GM23338 (cell line): ENCODE data around the gene SNX11.

Experiments
- CREB1 ChIP-seq: fragments of 250-450 bp; sonication (Bioruptor Pico); IDR thresholded peaks from 2 replicates; pipeline ENCODE4 v1.5.0; 2020; ENCODE audit warnings: low read depth, mild to moderate bottlenecking, moderate library complexity
- EZH2 ChIP-seq: fragments of 200-600 bp; sonication (generic); IDR thresholded peaks from one replicate; pipeline ENCODE4 v1.8.0; 2017; ENCODE audit warnings: antibody characterized with exemption, mild to moderate bottlenecking, low read depth; ENCODE audit not compliant: unreplicated experiment
- EZH2phosphoT487 ChIP-seq: fragments of 200-600 bp; sonication (generic); IDR thresholded peaks from one replicate; pipeline ENCODE4 v1.8.1; 2018; ENCODE audit warnings: antibody characterized with exemption; ENCODE audit not compliant: unreplicated experiment
- JUNB ChIP-seq: IDR thresholded peaks from one replicate; pipeline ENCODE4 v1.6.1; 2016; ENCODE audit warnings: antibody characterized with exemption; ENCODE audit not compliant: unreplicated experiment
- NANOG ChIP-seq: IDR thresholded peaks from 2 replicates; pipeline ENCODE4 v1.6.1; 2016; ENCODE audit warnings: antibody characterized with exemption, borderline replicate concordance
- POLR2AphosphoS5 ChIP-seq: IDR thresholded peaks from 2 replicates; pipeline ENCODE4 v1.6.1; 2016; ENCODE audit warnings: antibody characterized with exemption, low read depth
- STAT1 ChIP-seq: IDR thresholded peaks from one replicate; pipeline ENCODE4 v1.6.1; 2016; ENCODE audit warnings: antibody characterized with exemption; ENCODE audit not compliant: unreplicated experiment
- ZNF114 ChIP-seq: fragments of 250-450 bp; sonication (Bioruptor Pico); IDR thresholded peaks from 2 replicates; pipeline ENCODE4 v1.5.0; 2020; ENCODE audit warnings: mild to moderate bottlenecking, moderate library complexity
- ZNF331 ChIP-seq: fragments of 250-450 bp; sonication (Bioruptor Pico); IDR thresholded peaks from 2 replicates; pipeline ENCODE4 v1.5.0; 2020; ENCODE audit warnings: low read depth, mild to moderate bottlenecking, moderate library complexity
- TF ChIP-seq, protein P1 (sequence below), 2 experiments: fragments of 200-600 bp in 1 of 2; sonication (generic) in 1 of 2; conservative IDR thresholded peaks; 2 replicates each; pipeline versions ENCODE4 v1.5.1 to v1.6.1; 2016 to 2017; ENCODE audit warnings: antibody characterized with exemption in 2 of 2, low read depth in 2 of 2, mild to moderate bottlenecking in 2 of 2, moderate library complexity in 1 of 2
- TF ChIP-seq, protein P2 (sequence below): IDR thresholded peaks from one replicate; pipeline ENCODE4 v1.6.1; 2018; ENCODE audit warnings: antibody characterized with exemption; ENCODE audit not compliant: unreplicated experiment
- TF ChIP-seq, protein P3 (sequence below): IDR thresholded peaks from 2 replicates; pipeline ENCODE4 v1.6.1; 2016; ENCODE audit warnings: antibody characterized with exemption
- TF ChIP-seq, protein P4 (sequence below): fragments of 250-450 bp; sonication (Bioruptor Pico); IDR thresholded peaks from 2 replicates; pipeline ENCODE4 v1.5.0; 2020; ENCODE audit warnings: mild to moderate bottlenecking, moderate library complexity

DNA sequence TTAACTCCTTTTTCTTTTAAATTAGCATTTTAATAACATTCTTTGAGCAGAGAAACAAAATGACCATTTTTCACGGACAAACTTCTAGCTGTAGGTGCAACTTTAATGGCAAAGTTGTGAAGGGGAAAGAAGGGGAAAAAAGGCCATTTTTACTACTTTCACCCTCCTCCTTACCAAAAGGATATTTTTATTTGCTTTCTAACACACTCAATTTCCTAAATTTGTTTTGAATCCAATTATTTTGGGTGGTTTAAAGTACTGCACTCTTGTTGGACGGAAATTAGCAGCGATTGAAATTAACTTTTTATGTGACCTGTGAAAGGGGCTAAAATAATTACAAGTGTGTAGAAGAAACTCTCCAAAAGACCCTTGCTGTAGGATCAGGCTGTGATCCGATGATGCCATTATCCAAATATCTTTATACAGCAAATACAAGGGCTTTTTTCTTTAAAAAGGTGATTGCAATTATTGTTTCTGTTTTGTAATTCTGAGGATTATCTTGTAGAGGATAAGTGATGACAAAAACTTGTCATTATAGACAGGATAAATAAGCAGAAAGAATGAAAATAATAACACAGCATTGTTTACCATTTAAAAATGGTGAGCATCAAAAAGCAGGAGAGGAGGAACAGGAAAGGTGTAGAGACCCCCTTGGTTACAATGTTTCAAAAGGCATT lies 42.4 kb downstream of the SNX11 start:
- TF ChIP-seq POLR2AphosphoS5 (no peak), ZNF114 (CRISPR knock-in tag) (no peak), EZH2 (no peak), CREB1 (CRISPR knock-in tag) (no peak), EZH2phosphoT487 (no peak), JUNB (no peak), NANOG (no peak), ZNF331 (CRISPR knock-in tag) (no peak), STAT1 (no peak)
- TF ChIP-seq, protein P1, sequence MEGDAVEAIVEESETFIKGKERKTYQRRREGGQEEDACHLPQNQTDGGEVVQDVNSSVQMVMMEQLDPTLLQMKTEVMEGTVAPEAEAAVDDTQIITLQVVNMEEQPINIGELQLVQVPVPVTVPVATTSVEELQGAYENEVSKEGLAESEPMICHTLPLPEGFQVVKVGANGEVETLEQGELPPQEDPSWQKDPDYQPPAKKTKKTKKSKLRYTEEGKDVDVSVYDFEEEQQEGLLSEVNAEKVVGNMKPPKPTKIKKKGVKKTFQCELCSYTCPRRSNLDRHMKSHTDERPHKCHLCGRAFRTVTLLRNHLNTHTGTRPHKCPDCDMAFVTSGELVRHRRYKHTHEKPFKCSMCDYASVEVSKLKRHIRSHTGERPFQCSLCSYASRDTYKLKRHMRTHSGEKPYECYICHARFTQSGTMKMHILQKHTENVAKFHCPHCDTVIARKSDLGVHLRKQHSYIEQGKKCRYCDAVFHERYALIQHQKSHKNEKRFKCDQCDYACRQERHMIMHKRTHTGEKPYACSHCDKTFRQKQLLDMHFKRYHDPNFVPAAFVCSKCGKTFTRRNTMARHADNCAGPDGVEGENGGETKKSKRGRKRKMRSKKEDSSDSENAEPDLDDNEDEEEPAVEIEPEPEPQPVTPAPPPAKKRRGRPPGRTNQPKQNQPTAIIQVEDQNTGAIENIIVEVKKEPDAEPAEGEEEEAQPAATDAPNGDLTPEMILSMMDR (conservative IDR thresholded peaks at IDR 0.05; ENCODE audit: low read depth in 2 of 2) = no peak
- TF ChIP-seq, protein P2, sequence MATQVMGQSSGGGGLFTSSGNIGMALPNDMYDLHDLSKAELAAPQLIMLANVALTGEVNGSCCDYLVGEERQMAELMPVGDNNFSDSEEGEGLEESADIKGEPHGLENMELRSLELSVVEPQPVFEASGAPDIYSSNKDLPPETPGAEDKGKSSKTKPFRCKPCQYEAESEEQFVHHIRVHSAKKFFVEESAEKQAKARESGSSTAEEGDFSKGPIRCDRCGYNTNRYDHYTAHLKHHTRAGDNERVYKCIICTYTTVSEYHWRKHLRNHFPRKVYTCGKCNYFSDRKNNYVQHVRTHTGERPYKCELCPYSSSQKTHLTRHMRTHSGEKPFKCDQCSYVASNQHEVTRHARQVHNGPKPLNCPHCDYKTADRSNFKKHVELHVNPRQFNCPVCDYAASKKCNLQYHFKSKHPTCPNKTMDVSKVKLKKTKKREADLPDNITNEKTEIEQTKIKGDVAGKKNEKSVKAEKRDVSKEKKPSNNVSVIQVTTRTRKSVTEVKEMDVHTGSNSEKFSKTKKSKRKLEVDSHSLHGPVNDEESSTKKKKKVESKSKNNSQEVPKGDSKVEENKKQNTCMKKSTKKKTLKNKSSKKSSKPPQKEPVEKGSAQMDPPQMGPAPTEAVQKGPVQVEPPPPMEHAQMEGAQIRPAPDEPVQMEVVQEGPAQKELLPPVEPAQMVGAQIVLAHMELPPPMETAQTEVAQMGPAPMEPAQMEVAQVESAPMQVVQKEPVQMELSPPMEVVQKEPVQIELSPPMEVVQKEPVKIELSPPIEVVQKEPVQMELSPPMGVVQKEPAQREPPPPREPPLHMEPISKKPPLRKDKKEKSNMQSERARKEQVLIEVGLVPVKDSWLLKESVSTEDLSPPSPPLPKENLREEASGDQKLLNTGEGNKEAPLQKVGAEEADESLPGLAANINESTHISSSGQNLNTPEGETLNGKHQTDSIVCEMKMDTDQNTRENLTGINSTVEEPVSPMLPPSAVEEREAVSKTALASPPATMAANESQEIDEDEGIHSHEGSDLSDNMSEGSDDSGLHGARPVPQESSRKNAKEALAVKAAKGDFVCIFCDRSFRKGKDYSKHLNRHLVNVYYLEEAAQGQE = no peak
- TF ChIP-seq, protein P3, sequence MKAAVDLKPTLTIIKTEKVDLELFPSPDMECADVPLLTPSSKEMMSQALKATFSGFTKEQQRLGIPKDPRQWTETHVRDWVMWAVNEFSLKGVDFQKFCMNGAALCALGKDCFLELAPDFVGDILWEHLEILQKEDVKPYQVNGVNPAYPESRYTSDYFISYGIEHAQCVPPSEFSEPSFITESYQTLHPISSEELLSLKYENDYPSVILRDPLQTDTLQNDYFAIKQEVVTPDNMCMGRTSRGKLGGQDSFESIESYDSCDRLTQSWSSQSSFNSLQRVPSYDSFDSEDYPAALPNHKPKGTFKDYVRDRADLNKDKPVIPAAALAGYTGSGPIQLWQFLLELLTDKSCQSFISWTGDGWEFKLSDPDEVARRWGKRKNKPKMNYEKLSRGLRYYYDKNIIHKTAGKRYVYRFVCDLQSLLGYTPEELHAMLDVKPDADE = no peak
- TF ChIP-seq, protein P4, sequence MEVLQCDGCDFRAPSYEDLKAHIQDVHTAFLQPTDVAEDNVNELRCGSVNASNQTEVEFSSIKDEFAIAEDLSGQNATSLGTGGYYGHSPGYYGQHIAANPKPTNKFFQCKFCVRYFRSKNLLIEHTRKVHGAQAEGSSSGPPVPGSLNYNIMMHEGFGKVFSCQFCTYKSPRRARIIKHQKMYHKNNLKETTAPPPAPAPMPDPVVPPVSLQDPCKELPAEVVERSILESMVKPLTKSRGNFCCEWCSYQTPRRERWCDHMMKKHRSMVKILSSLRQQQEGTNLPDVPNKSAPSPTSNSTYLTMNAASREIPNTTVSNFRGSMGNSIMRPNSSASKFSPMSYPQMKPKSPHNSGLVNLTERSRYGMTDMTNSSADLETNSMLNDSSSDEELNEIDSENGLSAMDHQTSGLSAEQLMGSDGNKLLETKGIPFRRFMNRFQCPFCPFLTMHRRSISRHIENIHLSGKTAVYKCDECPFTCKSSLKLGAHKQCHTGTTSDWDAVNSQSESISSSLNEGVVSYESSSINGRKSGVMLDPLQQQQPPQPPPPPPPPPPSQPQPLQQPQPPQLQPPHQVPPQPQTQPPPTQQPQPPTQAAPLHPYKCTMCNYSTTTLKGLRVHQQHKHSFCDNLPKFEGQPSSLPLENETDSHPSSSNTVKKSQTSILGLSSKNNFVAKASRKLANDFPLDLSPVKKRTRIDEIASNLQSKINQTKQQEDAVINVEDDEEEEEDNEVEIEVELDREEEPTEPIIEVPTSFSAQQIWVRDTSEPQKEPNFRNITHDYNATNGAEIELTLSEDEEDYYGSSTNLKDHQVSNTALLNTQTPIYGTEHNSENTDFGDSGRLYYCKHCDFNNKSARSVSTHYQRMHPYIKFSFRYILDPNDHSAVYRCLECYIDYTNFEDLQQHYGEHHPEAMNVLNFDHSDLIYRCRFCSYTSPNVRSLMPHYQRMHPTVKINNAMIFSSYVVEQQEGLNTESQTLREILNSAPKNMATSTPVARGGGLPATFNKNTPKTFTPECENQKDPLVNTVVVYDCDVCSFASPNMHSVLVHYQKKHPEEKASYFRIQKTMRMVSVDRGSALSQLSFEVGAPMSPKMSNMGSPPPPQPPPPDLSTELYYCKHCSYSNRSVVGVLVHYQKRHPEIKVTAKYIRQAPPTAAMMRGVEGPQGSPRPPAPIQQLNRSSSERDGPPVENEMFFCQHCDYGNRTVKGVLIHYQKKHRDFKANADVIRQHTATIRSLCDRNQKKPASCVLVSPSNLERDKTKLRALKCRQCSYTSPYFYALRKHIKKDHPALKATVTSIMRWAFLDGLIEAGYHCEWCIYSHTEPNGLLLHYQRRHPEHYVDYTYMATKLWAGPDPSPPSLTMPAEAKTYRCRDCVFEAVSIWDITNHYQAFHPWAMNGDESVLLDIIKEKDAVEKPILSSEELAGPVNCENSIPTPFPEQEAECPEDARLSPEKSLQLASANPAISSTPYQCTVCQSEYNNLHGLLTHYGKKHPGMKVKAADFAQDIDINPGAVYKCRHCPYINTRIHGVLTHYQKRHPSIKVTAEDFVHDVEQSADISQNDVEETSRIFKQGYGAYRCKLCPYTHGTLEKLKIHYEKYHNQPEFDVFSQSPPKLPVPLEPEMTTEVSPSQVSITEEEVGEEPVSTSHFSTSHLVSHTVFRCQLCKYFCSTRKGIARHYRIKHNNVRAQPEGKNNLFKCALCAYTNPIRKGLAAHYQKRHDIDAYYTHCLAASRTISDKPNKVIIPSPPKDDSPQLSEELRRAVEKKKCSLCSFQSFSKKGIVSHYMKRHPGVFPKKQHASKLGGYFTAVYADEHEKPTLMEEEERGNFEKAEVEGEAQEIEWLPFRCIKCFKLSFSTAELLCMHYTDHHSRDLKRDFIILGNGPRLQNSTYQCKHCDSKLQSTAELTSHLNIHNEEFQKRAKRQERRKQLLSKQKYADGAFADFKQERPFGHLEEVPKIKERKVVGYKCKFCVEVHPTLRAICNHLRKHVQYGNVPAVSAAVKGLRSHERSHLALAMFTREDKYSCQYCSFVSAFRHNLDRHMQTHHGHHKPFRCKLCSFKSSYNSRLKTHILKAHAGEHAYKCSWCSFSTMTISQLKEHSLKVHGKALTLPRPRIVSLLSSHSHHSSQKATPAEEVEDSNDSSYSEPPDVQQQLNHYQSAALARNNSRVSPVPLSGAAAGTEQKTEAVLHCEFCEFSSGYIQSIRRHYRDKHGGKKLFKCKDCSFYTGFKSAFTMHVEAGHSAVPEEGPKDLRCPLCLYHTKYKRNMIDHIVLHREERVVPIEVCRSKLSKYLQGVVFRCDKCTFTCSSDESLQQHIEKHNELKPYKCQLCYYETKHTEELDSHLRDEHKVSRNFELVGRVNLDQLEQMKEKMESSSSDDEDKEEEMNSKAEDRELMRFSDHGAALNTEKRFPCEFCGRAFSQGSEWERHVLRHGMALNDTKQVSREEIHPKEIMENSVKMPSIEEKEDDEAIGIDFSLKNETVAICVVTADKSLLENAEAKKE = no peak
